ENCODE results near the gene GOSR1. TPM values are rescaled to one million over a fixed set of nuclear protein-coding genes. Genes with fewer than 3 reads are reported as not detected.

The GOSR1 gene
- total RNA-seq, 2 experiments from 2014 or later = 45.5 to 45.7 TPM

DNA sequence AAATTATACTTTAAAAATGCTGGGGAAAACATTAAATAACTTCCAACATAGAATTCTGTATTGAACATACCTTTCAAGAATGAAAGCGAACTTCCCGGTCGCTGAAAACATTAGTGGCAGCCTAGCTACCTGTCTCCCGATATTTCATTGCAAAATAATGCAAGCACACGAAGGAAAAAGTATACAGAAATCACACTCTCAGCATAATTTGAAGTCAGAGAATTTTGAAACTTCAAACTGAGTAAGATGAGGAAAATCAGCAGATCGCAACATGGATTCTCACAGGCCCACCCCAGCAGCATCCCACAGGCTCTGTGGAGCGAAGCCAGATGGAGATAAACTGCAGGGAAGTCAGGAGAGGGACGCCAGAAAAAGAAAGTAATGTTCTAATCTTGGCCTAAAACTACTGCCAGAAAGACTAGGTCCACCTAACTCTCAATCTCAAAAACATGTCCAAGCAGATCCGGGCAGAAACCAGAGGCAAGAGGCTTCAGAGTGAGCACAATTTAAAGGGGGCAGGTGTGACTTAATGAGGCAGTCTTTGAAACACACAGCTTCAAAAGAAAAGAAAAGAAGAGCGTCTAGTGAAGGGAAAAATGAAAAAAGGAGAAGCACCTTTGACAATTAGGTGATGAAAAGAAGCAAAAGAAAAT, 4.8 kb upstream of the GOSR1 start:
- Mint-ChIP-seq H3K27ac (no peak overlapping the region), H3K36me3 (ENCODE audit: low read depth) (peaks cover 3% of the 10 kb centered on the region), H3K4me3 (no peak overlapping the region), H3K9me3 (no peaks in the 10 kb centered on the region), H3K27me3 (no peaks in the 10 kb centered on the region), H3K4me1 (peaks cover 18% of the 10 kb centered on the region)
- no peak for DNase-seq
- ChIA-PET CTCF (no interaction called here), POLR2A (no interaction called here)

DNA sequence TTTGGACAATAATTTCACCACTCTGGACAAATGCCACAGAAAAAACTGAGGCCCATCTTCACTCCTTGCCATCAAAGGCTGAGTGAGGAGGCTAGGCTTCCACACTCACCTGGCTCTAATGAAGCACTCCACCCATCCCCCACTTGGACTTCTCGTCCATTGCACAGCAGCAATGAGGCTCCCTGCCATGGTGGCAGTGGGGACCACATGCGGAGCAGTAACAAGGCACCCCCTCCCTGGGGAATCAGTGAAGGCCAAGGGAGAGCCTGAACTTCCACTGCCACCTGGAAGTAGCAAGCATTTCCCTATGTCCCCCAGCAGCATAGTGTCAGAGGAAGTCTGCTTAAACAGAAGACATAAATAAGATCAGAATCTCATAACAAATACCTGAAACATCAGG, 2.0 kb upstream of the GOSR1 start:
- Mint-ChIP-seq H3K4me3 (no peak overlapping the region), H3K27ac (no peak overlapping the region), H3K27me3 (no peaks in the 10 kb centered on the region), H3K36me3 (ENCODE audit: low read depth) (peaks cover 13% of the 10 kb centered on the region), H3K9me3 (no peaks in the 10 kb centered on the region), H3K4me1 (peaks cover 36% of the 10 kb centered on the region)
- DNase-seq = no peak
- CTCF ChIA-PET = interaction anchor here (2.9 kb wide), 1 partner anchor 138 kb away, joined by 14 read pairs; no protein-coding TSS in a partner anchor
- POLR2A ChIA-PET = no interaction called here

DNA sequence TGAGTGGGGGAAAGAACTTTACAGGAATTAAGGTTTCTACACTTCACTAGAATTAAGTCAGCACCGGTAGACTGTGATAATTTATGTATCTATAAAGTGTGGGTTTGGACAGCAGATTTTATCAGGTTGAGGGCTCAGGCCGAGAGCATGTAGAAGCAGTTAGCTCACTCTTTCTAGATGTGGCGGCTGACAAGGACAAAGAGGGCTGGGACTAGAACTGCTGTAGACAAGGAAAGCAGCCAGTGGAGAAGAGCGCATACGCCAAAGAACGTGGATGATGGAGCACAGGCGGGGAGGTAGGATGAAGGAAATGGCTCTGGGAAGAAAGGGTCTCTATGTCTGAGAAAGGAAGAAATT, 504 bp upstream of the GOSR1 start:
- ChIA-PET CTCF (interaction anchor here (0.6 to 2.9 kb wide), 30 partner anchors 9 to 545 kb away, joined by 3 to 20 read pairs (median 4); partner anchors contain the start of genes ATAD5, BLMH, CRLF3 and TEFM), POLR2A (interaction anchor here (0.6 to 2.5 kb wide), 15 partner anchors 9 to 630 kb away, joined by 3 to 14 read pairs (median 3); no protein-coding TSS in a partner anchor)
- peaks cover 23% of the 10 kb centered on the region for H3K36me3 Mint-ChIP-seq (ENCODE audit: low read depth)
- H3K4me1 Mint-ChIP-seq = peaks cover 39% of the 10 kb centered on the region
- peak; percentile 22 for DNase-seq
- H3K9me3 Mint-ChIP-seq = no peaks in the 10 kb centered on the region
- H3K27ac Mint-ChIP-seq = peak overlapping the region; percentile 85
- peak overlapping the region; percentile 88 for H3K4me3 Mint-ChIP-seq
- H3K27me3 Mint-ChIP-seq = no peaks in the 10 kb centered on the region

DNA sequence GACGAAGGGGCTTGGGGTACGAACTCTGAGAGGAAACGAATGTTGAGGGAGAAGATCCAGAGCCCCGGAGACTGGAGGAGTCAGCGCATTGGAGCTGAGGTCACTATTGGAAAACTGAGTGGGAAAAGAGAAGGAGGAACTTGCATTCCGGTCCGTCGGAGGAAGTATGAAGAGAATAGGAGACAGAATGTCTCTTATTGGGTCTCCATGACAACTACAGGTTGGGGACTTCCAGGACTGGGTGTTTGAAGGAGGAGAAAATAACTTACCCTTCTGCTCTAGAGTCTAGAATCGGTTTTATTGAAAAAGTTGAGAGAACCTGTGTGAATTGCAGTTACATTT, 537 bp downstream of the GOSR1 start:
- CTCF ChIA-PET = interaction anchor here (1.2 to 2.8 kb wide), 9 partner anchors 11 to 364 kb away, joined by 3 to 20 read pairs (median 7); no protein-coding TSS in a partner anchor

DNA sequence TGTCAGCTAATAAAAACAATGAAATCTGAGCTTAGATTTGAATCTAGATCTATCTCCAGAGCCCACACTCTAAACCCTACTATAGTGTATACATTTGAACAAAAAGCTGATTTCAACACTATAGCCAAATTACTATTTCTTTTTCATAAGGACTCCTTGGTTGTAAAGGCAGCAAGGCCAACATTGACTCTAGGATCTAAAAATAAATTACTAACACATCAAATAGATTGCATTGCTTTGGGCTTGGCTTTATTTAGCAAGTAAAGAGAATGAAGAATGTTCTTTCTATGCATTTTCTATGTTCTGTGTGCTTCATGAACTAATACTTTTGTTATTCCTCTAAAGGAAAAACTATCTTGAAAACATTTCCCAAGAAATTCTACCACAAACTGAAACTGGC, 5.3 kb downstream of the GOSR1 start:
- H3K36me3 Mint-ChIP-seq (ENCODE audit: low read depth) = peaks cover 64% of the 10 kb centered on the region
- peaks cover 23% of the 10 kb centered on the region for H3K4me1 Mint-ChIP-seq
- POLR2A ChIA-PET = no interaction called here
- no peaks in the 10 kb centered on the region for H3K27me3 Mint-ChIP-seq
- no peak for DNase-seq
- H3K27ac Mint-ChIP-seq = no peak overlapping the region
- no peak overlapping the region for H3K4me3 Mint-ChIP-seq
- no peaks in the 10 kb centered on the region for H3K9me3 Mint-ChIP-seq
- CTCF ChIA-PET = interaction anchor here (0.7 to 1.0 kb wide), 2 partner anchors 81 to 377 kb away, joined by 3 read pairs; no protein-coding TSS in a partner anchor

More for the DNA sequence above, 537 bp downstream of the GOSR1 start:
- H3K27ac Mint-ChIP-seq = peak overlapping the region; percentile 85
- H3K27me3 Mint-ChIP-seq = no peaks in the 10 kb centered on the region
- peaks cover 40% of the 10 kb centered on the region for H3K4me1 Mint-ChIP-seq
- peaks cover 31% of the 10 kb centered on the region for H3K36me3 Mint-ChIP-seq (ENCODE audit: low read depth)
- DNase-seq = no peak
- H3K4me3 Mint-ChIP-seq = peak overlapping the region; percentile 88
- no peaks in the 10 kb centered on the region for H3K9me3 Mint-ChIP-seq
- POLR2A ChIA-PET = interaction anchor here (0.9 to 2.5 kb wide), 8 partner anchors 10 to 254 kb away, joined by 3 to 14 read pairs (median 4); partner anchors contain the start of gene BLMH

DNA sequence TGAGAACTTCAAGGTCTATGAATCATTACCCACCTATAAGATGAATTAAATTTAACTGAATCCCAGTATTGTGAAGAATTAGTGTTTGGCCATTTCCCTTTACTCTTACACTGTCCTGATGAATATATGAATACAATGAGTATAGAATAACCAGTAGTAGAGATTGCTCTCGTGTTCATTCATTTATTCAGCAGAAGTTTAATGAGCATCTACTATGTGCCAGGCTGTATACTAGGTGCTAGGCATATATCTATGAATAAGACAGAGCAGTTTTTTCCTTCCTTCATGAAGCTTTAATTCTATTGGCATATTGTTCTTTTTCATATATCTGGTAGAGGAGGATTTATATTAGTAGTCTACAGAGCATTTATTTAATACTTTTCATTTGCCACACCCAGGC, 6.0 kb downstream of the GOSR1 start:
- H3K27ac Mint-ChIP-seq = no peak overlapping the region
- no peaks in the 10 kb centered on the region for H3K27me3 Mint-ChIP-seq
- no peaks in the 10 kb centered on the region for H3K9me3 Mint-ChIP-seq
- DNase-seq = no peak
- ChIA-PET CTCF (interaction anchor here (1.0 kb wide), 1 partner anchor 81 kb away, joined by 3 read pairs; no protein-coding TSS in a partner anchor), POLR2A (no interaction called here)
- peaks cover 18% of the 10 kb centered on the region for H3K4me1 Mint-ChIP-seq
- H3K36me3 Mint-ChIP-seq (ENCODE audit: low read depth) = peaks cover 62% of the 10 kb centered on the region
- H3K4me3 Mint-ChIP-seq = no peak overlapping the region

DNA sequence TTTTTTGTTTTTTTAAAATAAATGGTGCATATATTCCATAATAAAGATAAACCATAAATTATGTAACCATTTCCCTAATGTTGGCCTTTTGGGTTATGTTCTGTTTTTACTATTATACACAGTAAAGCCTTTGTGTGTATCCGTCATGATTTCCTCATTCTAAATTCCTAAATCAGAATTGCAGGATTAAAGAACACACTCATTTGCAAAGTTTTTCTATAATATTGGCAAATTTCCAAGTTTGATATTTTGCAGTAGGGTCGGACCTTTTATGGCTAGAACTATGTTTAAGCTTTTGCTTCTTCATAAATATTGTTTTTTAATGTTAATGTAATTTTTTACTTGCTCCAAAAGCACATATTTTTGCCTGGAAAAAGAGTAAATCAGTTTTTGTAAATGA, 16.6 kb downstream of the GOSR1 start:
- no peak overlapping the region for H3K4me3 Mint-ChIP-seq
- DNase-seq = no peak
- no peak overlapping the region for H3K27ac Mint-ChIP-seq
- H3K4me1 Mint-ChIP-seq = no peaks in the 10 kb centered on the region
- H3K27me3 Mint-ChIP-seq = no peaks in the 10 kb centered on the region
- ChIA-PET CTCF (interaction anchor here (1.6 kb wide), 1 partner anchor 221 kb away, joined by 4 read pairs; no protein-coding TSS in a partner anchor), POLR2A (interaction anchor here (1.1 to 1.4 kb wide), 3 partner anchors 13 to 19 kb away, joined by 3 to 6 read pairs (median 4); partner anchors contain the start of gene GOSR1)
- H3K9me3 Mint-ChIP-seq = no peaks in the 10 kb centered on the region
- H3K36me3 Mint-ChIP-seq (ENCODE audit: low read depth) = peaks cover 71% of the 10 kb centered on the region

DNA sequence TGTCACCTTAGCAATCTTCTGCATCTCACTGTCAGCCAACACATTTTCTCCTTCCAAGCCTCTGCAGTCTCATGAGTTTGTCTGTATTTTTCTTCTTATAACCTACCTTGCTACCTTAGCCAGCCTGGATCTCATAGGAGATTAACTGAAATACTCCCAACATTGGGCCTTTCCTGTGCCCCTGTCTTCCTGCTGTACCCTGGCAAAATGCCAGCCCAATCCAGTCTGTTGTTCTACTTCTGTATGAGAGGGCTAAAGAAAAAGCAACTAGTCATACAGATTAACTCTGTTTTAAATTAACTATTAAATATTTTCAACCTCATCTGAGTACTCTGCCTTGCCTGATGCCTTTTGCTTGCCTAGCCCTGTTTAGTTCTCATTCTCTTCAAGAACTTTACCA, 18.4 kb downstream of the GOSR1 start:
- no peak for DNase-seq
- H3K27ac Mint-ChIP-seq = no peak overlapping the region

DNA sequence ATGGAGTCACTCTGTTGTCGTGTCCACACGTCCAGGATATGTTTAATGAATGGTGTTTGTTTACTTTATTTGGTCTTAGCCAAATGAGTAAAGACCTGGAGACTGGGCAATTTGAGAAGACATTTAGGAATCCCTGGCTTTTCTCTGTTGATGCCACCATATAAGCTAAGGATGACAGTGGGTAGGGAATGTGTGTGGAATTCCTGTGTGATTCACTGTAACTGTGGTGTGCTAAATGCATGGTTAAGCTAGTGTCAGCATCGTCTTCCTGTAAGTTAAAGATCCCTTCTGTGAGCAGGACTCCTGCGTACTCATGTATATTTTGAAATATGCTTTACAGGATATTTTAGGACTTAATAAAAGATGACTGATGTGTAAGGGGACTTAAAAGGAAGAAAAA, 26.4 kb downstream of the GOSR1 start:
- no peak overlapping the region for H3K4me3 Mint-ChIP-seq
- CTCF ChIA-PET = no interaction called here

More for the DNA sequence above, 18.4 kb downstream of the GOSR1 start:
- H3K9me3 Mint-ChIP-seq = no peaks in the 10 kb centered on the region
- peaks cover 70% of the 10 kb centered on the region for H3K36me3 Mint-ChIP-seq (ENCODE audit: low read depth)
- peaks cover 6% of the 10 kb centered on the region for H3K4me1 Mint-ChIP-seq
- CTCF ChIA-PET = no interaction called here
- H3K27me3 Mint-ChIP-seq = no peaks in the 10 kb centered on the region
- no peak overlapping the region for H3K4me3 Mint-ChIP-seq
- POLR2A ChIA-PET = no interaction called here

DNA sequence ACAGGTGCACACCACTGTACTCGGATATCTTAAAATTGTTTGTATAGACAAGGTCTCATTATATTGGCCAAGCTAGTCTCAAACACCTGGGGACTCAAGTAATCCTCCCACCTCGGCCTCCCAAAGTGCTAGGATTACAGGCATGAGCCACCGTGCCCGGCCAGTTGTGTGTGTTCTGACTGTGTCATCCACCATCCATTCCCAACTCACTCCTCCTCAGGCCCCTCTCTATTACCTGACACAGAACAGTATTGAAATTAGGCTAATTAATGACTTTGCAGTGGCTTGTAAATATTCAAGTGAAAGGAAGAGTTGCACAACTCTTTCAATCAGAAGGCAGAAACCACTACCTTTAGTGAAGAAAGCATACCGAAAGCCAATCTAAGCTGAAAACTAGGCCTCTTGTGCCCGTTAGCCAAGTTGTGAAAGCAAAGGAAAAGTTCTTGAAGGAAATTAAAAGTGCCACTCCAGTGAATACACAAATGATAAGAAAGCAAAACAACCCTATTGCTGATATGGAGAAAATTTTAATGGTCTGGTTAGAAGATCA, 28.7 kb downstream of the GOSR1 start:
- no peak overlapping the region for H3K4me3 Mint-ChIP-seq
- no peaks in the 10 kb centered on the region for H3K9me3 Mint-ChIP-seq
- peak overlapping the region; percentile 6 for H3K27ac Mint-ChIP-seq
- ChIA-PET CTCF (interaction anchor here (1.0 to 1.1 kb wide), 2 partner anchors 9 to 209 kb away, joined by 3 read pairs; no protein-coding TSS in a partner anchor), POLR2A (interaction anchor here (1.0 to 1.7 kb wide), 2 partner anchors 12 to 29 kb away, joined by 4 to 6 read pairs; partner anchors contain the start of gene GOSR1)
- no peak for DNase-seq
- H3K4me1 Mint-ChIP-seq = peaks cover 16% of the 10 kb centered on the region
- H3K27me3 Mint-ChIP-seq = no peaks in the 10 kb centered on the region
- H3K36me3 Mint-ChIP-seq (ENCODE audit: low read depth) = peaks cover 45% of the 10 kb centered on the region

More for the DNA sequence above, 26.4 kb downstream of the GOSR1 start:
- POLR2A ChIA-PET = no interaction called here
- H3K27ac Mint-ChIP-seq = no peak overlapping the region
- peaks cover 22% of the 10 kb centered on the region for H3K4me1 Mint-ChIP-seq
- no peak for DNase-seq
- no peaks in the 10 kb centered on the region for H3K9me3 Mint-ChIP-seq
- H3K27me3 Mint-ChIP-seq = no peaks in the 10 kb centered on the region
- H3K36me3 Mint-ChIP-seq (ENCODE audit: low read depth) = peaks cover 60% of the 10 kb centered on the region

DNA sequence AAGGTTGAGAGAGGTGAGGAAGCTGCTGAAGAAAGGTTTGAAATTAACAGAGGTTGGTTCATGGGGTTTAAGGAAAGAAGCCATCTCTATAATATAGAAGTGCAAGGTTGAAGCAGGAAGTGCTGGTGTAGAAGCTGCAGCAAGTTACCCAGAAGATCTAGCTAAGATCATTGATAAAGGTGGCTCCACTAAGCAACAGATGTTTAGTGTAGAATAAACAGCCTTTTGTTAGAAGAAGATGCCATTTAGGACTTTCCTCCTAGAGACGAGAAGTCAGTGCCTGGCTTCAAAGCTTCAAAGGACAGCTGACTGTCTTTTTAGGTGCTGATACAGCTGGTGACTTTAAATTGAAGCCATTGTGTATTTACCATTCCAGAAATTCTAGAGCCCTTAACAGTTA, 29.3 kb downstream of the GOSR1 start:
- Mint-ChIP-seq H3K9me3 (no peaks in the 10 kb centered on the region), H3K27me3 (no peaks in the 10 kb centered on the region), H3K4me1 (peaks cover 16% of the 10 kb centered on the region), H3K27ac (peak overlapping the region; percentile 6), H3K4me3 (no peak overlapping the region), H3K36me3 (ENCODE audit: low read depth) (peaks cover 41% of the 10 kb centered on the region)
- ChIA-PET POLR2A (interaction anchor here (1.0 to 1.7 kb wide), 2 partner anchors 13 to 30 kb away, joined by 4 to 6 read pairs; partner anchors contain the start of gene GOSR1), CTCF (interaction anchor here (1.0 to 1.1 kb wide), 2 partner anchors 9 to 208 kb away, joined by 3 read pairs; no protein-coding TSS in a partner anchor)
- no peak for DNase-seq

DNA sequence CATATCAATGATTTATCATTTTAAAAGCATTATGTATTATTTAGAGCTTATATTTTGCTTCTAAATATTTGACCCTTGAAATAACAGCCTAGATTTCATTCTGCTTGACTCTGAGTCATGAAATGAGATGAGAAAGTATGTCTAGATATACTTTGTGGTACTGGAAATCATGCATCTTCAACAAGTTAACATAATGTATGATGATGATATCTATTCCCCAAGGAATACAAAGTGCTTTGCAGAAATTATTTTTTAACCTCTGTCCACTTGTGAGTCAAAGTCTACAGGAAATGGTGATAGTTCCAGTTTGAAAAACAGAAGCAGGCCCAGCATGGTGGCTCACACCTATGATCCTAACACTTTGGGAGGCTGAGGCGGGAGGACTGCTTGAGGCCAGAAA, 36.1 kb downstream of the GOSR1 start:
- CTCF ChIA-PET = no interaction called here
- POLR2A ChIA-PET = no interaction called here
- peaks cover 30% of the 10 kb centered on the region for H3K36me3 Mint-ChIP-seq (ENCODE audit: low read depth)
- DNase-seq = no peak
- H3K4me3 Mint-ChIP-seq = no peak overlapping the region
- no peaks in the 10 kb centered on the region for H3K9me3 Mint-ChIP-seq
- H3K27ac Mint-ChIP-seq = no peak overlapping the region
- H3K4me1 Mint-ChIP-seq = no peaks in the 10 kb centered on the region
- no peaks in the 10 kb centered on the region for H3K27me3 Mint-ChIP-seq

DNA sequence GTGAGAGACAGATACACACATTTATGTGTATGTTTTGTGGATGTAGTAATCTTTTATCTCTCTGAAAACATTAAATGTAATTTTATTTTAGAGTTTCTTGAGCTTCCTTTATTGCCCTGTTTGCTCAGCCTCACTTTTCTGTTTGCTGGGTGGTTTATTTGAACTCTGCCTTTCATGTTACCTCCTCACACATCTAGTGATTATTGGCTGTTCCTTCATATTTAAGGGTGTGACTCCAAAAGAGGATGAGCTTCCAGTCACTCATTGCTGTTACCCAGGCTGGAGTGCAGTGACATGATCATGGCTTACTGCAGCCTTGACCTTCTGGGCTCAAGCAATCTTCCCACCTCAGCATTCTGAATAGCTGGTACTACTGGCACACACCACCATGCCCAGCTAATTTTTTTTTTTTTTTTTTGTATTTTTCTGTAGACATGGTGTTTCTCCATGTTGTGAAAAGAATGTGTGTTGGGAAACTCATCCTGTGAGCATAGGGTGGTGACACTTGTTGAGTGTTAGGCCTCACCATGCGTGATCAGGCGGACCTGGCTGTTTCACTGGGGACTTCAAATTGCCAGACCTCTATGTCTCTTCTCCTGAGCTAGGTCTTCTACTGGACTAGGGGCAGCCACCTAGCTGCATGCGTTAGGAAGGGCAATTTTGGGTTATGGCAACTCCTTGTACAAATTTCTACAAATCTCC, 37.8 kb downstream of the GOSR1 start:
- no peak for DNase-seq
- peaks cover 4% of the 10 kb centered on the region for H3K4me1 Mint-ChIP-seq
- H3K9me3 Mint-ChIP-seq = no peaks in the 10 kb centered on the region
- H3K4me3 Mint-ChIP-seq = no peak overlapping the region
- ChIA-PET CTCF (interaction anchor here (0.8 to 1.4 kb wide), 2 partner anchors 9 to 12 kb away, joined by 3 read pairs; no protein-coding TSS in a partner anchor), POLR2A (no interaction called here)
- H3K36me3 Mint-ChIP-seq (ENCODE audit: low read depth) = peaks cover 35% of the 10 kb centered on the region
- H3K27ac Mint-ChIP-seq = no peak overlapping the region
- H3K27me3 Mint-ChIP-seq = no peaks in the 10 kb centered on the region
